Gastrocnemius medialis (tissue), 4 donors: ENCODE results near the gene CDH8. TPM values are rescaled to one million over a fixed set of nuclear protein-coding genes. Genes with fewer than 3 reads are reported as not detected.

Source experiments
- ATAC-seq, 2 donors: fragments of 150-250 bp; one replicate each; pipeline ENCODE4 v1.9.1; 2016
- DNase-seq, 2 donors: peaks; one replicate each; pipeline ENCODE4 v3.0.0-alpha.2; 2019
- H3K27ac ChIP-seq, 4 donors: fragments of 200-600 bp; sonication (generic); 1 replicate in 1 of 4; 2 replicates in 3 of 4; pipeline ENCODE4 v1.5.1; 2016 to 2018; ENCODE audit warnings: mild to moderate bottlenecking in 2 of 4, moderate library complexity in 1 of 4
- H3K27me3 ChIP-seq, 3 donors: fragments of 200-600 bp; sonication (generic) in 2 of 3; 1 replicate in 1 of 3; 2 replicates in 2 of 3; pipeline versions ENCODE4 v1.5.1 to v1.6.0; 2016 to 2019; ENCODE audit warnings: mild to moderate bottlenecking in 1 of 3, moderate library complexity in 1 of 3
- H3K36me3 ChIP-seq, 2 donors: fragments of 200-600 bp; sonication (generic) in 1 of 2; one replicate each; pipeline ENCODE4 v1.5.1; 2017 to 2018
- H3K4me1 ChIP-seq, 2 donors: fragments of 200-600 bp; sonication (generic) in 1 of 2; one replicate each; pipeline ENCODE4 v1.5.1; 2016 to 2017; ENCODE audit warnings: mild to moderate bottlenecking in 2 of 2
- H3K4me3 ChIP-seq, 4 donors: fragments of 200-600 bp; sonication (generic) in 3 of 4; 1 replicate in 1 of 4; 2 replicates in 3 of 4; pipeline ENCODE4 v1.5.1; 2016 to 2019; ENCODE audit warnings: mild to moderate bottlenecking in 2 of 4
- H3K9me3 ChIP-seq, 3 donors: fragments of 200-600 bp; sonication (generic) in 2 of 3; 1 replicate in 1 of 3; 2 replicates in 2 of 3; pipeline ENCODE4 v1.5.1; 2016 to 2019
- CTCF ChIP-seq, 5 experiments: fragments of 450-650 bp in 3 of 5; fragments of 200-600 bp in 2 of 5; sonication (generic) in 2 of 5; IDR thresholded peaks in 4 of 5; conservative IDR thresholded peaks in 1 of 5; 1 replicate in 4 of 5; 2 replicates in 1 of 5; pipeline ENCODE4 v1.5.1; 2016 to 2019; ENCODE audit warnings: antibody characterized with exemption in 5 of 5, mild to moderate bottlenecking in 3 of 5, moderate library complexity in 3 of 5
- POLR2A ChIP-seq, 2 donors: fragments of 450-650 bp; IDR thresholded peaks; one replicate each; pipeline ENCODE4 v1.6.1; 2017; ENCODE audit warnings: antibody characterized with exemption in 2 of 2, mild to moderate bottlenecking in 2 of 2, moderate library complexity in 2 of 2
- in situ Hi-C, 4 donors: fragments of 200-750 bp; cut with MboI; loops; one replicate each; pipeline versions ENCODE4 v1.15.0 to v1.8.0; 2017; ENCODE audit warnings: low sequenced_read_pairs in 4 of 4
- intact Hi-C: fragments of 100-400 bp; cut with DNase I; formaldehyde crosslinking; loops from one replicate; pipeline ENCODE4 v1.15.1; 2023; ENCODE audit warnings: low total_unique reads
- total RNA-seq, 4 donors: library from RNA; depleted of rRNA; stranded (reverse); fragments of >200 nt; gene quantifications; one replicate each; pipeline versions ENCODE4 v1.1.0 to v1.2.3, GENCODE V29; 2016

The CDH8 gene
- total RNA-seq, 4 donors from 2014 or later: 0.04 to 0.20 (median 0.17) TPM; not detected in 1

GRCh38 chr16:62018301-62019060 lies 17.8 kb downstream of the CDH8 start:
- H3K9me3 ChIP-seq: no peaks in the 10 kb centered on the region
- DNase-seq (no peak), ATAC-seq (no peak)
- TF ChIP-seq CTCF (IDR thresholded peaks at IDR 0.05 in 4 of 5, conservative IDR thresholded peaks at IDR 0.05 in 1 of 5) (no peak), POLR2A (IDR thresholded peaks at IDR 0.05) (no peak)
- intact Hi-C loops (no loop called here), in situ Hi-C loops (no loop called here)
- no peaks in the 10 kb centered on the region for H3K4me1 ChIP-seq
- no peaks in the 10 kb centered on the region for H3K36me3 ChIP-seq
- H3K4me3 ChIP-seq: no peak overlapping the region
- H3K27me3 ChIP-seq: no peaks in the 10 kb centered on the region
- no peak overlapping the region for H3K27ac ChIP-seq

GRCh38 chr16:62014319-62014923 lies 21.8 kb downstream of the CDH8 start:
- no peaks in the 10 kb centered on the region for H3K36me3 ChIP-seq
- DNase-seq (no peak), ATAC-seq (no peak)
- no peak overlapping the region for H3K4me3 ChIP-seq
- H3K27ac ChIP-seq: no peak overlapping the region
- H3K4me1 ChIP-seq: no peaks in the 10 kb centered on the region
- no peaks in the 10 kb centered on the region for H3K27me3 ChIP-seq
- TF ChIP-seq CTCF (IDR thresholded peaks at IDR 0.05 in 4 of 5, conservative IDR thresholded peaks at IDR 0.05 in 1 of 5): no peak
- TF ChIP-seq POLR2A (IDR thresholded peaks at IDR 0.05): no peak
- H3K9me3 ChIP-seq: no peaks in the 10 kb centered on the region
- in situ Hi-C loops: no loop called here
- intact Hi-C loops: no loop called here

GRCh38 chr16:62010186-62010585 lies 26.1 kb downstream of the CDH8 start:
- Histone ChIP-seq H3K27ac (no peak overlapping the region), H3K9me3 (no peaks in the 10 kb centered on the region), H3K27me3 (no peaks in the 10 kb centered on the region), H3K36me3 (no peaks in the 10 kb centered on the region), H3K4me3 (no peak overlapping the region), H3K4me1 (no peaks in the 10 kb centered on the region)
- TF ChIP-seq POLR2A (IDR thresholded peaks at IDR 0.05) (no peak), CTCF (IDR thresholded peaks at IDR 0.05 in 4 of 5, conservative IDR thresholded peaks at IDR 0.05 in 1 of 5) (no peak)
- no peak for ATAC-seq
- DNase-seq: no peak
- in situ Hi-C loops (no loop called here), intact Hi-C loops (no loop called here)

- no peak for TF ChIP-seq CTCF (IDR thresholded peaks at IDR 0.05 in 4 of 5, conservative IDR thresholded peaks at IDR 0.05 in 1 of 5)
- Histone ChIP-seq H3K27ac (no peak overlapping the region), H3K4me1 (no peaks in the 10 kb centered on the region), H3K27me3 (no peaks in the 10 kb centered on the region), H3K9me3 (no peaks in the 10 kb centered on the region), H3K36me3 (no peaks in the 10 kb centered on the region), H3K4me3 (no peak overlapping the region)
- ATAC-seq (no peak), DNase-seq (no peak)
- intact Hi-C loops (no loop called here), in situ Hi-C loops (no loop called here)
Measured at GRCh38 chr16:61998460-61998859, 37.8 kb downstream of the CDH8 start.
